HG02943 (cell line): ENCODE measurements around the gene JOSD1.

Experiments used
- ATAC-seq: cut with Tn5 transposase; IDR thresholded peaks from one replicate; pipeline ENCODE4 v1.9.1; 2021; ENCODE audit warnings: mild to moderate bottlenecking, low read depth, moderate library complexity; ENCODE audit not compliant: unreplicated experiment

Gene JOSD1

DNA sequence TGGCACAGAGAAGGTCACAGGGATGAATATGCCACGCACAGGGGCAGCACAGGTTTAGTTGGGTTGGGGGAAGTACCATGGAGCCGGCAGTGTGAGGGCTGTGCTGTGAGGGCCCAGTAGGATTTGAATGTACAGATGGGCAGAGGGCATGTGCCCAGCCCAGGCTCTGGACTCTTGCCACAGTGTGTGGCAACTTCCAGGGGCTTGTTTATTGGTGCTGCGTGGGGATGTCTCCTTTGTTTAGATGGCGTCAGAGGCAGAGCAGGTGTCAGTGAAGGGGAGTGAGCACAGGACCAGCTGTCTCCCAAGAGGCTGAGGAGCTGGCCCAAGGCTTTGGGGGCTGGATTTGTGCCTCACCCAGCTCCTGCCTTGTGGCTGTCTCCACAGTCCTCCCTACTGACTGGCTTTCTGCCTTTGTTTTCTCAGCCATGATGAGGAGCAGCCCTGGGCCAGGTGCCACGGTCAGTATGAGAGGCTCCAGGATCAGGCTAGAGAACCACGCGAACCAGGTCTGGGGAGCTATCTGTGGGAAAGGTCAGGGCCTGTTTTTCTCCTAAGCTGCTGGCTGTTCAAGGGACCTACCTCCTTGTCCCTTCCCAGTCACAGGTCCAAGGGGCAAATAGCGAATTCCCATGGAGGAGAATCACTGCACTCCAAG lies 33.1 kb upstream of the JOSD1 start:
- no peak for ATAC-seq

DNA sequence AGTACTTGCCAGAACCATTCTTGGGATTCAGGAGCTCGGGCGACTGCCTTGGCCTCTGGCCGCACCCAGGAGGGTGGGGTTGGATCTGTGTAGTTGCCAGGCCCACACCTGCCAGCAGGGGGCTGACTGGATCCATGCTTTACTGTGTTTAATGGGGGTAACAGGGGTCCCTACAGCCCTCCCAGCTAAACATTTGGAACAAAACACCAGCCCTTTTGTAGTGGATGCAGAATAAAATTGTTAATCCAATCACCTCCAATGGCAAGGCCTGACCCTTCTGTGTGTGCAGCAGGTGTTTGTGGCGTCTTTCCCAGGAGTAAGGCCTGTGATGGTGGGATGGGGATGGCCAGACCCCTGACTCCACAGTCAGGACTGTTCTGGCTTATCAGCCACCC lies 32.6 kb upstream of the JOSD1 start:
- ATAC-seq: no peak

DNA sequence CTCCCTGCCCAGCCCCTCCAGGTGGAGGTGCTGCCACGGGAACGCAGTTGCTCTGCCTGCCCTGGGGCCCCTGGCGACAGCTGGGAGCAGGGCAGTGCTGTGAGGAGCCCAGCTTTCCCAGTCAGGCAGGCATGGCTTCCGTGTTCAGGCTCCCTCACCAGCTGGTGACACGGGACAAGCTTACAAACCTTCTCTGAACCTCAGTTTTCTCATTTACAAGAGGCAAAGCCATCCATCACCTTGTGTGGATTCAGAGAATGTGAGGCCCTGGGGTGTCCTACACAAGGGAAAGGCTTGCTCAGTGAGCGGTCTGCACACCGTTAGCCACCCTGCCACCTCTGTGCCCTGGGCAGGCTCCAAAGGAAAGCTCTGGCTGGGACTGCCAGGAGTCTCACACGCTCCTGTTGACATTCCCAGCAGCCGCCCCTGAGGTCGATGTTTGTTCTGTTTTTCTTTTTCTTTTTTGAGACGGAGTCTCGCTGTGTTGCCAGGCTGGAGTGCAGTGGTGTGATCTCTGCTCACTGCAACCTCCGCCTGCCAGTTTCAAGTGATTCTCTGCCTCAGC lies 31.6 kb upstream of the JOSD1 start:
- no peak for ATAC-seq

DNA sequence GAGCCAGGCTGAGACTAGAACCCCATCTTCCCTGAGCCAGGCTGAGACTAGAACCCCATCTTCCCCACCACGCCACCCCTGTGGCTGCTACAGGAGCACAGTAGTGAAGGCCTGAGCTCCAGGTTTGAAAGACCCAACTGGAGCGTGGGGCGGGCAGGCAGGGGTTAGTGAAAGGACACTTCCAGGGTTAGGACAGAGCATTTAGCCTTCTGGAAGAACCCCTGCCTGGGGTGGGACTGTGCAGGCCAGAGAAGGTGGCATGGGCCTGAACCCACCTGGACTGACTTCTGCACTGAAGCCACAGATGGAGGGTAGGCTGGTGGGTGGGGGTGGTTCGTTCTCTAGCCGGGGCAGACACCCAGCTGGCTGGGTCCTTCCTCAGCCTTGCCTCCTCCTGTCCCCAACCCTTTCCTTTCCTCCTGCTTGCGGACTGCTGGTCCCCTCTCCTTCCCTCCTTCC lies 31.0 kb upstream of the JOSD1 start:
- no peak for ATAC-seq

GRCh38 chr22:38730411-38730871 lies 29.7 kb upstream of the JOSD1 start:
- ATAC-seq: no peak

- no peak for ATAC-seq
These were observed 29.2 kb upstream of the JOSD1 start for GRCh38 chr22:38729946-38730345.

GRCh38 chr22:38728871-38729796 lies 28.4 kb upstream of the JOSD1 start:
- no peak for ATAC-seq

DNA sequence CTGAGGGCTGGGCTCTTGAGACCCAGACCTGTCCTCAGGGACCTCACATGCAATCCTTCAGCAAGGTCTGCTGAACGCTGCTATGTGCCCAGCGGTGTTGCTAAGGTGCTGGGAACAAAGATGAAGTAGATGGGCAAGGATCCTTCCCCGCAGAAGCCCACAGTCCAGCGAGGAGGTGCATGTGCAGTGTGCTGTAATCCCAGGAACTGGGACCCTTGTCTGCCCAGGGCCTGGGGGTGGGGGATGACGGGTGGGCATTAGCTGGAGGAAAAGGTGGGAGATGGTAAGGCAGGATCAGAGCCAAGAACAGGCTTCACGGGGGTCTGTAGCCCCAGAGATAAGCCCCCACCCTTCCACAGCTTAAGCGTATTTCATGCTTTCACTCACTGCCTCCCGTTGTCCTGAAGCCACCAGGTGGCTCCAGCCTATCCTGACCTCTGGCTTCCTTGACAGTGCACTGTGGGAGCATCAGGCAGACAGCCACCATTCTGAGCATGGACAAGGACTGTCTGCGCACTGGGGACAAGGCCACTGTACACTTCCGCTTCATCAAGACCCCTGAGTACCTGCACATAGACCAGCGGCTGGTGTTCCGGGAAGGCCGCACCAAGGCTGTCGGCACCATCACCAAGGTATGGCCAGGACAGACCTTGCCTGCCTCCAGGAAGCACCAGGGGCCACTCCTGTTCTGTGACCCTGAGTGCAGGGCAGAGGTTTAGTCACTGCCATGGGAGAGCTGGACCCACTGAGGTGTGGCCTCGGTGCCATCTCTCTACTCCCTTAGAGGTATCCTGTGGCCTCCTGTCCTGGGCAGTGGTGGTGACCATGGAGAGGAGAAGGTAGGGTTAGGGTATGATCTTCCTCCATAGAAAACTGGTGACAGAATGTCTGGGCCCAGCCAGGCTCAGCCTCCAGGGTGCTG lies 27.0 kb upstream of the JOSD1 start:
- ATAC-seq: no peak

DNA sequence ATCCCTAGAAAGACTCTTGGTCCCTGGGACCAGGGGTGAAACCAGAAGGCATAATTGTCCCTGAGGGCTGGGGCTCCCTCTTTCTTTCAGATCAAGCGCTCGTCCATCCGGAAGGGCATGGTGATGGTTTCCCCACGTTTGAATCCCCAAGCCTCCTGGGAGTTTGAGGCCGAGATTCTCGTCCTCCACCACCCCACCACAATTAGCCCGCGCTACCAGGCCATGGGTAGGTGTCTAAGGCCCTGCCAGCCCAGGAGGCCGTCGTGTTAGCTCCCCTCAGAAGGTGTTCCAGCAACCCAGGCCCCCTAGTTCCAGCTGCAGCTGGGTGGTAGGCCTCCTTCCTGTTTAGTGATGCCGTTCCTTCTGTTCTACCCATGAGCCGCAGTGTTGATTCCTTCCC lies 26.4 kb upstream of the JOSD1 start:
- no peak for ATAC-seq

GRCh38 chr22:38725900-38726655 lies 25.3 kb upstream of the JOSD1 start:
- ATAC-seq: no peak

DNA sequence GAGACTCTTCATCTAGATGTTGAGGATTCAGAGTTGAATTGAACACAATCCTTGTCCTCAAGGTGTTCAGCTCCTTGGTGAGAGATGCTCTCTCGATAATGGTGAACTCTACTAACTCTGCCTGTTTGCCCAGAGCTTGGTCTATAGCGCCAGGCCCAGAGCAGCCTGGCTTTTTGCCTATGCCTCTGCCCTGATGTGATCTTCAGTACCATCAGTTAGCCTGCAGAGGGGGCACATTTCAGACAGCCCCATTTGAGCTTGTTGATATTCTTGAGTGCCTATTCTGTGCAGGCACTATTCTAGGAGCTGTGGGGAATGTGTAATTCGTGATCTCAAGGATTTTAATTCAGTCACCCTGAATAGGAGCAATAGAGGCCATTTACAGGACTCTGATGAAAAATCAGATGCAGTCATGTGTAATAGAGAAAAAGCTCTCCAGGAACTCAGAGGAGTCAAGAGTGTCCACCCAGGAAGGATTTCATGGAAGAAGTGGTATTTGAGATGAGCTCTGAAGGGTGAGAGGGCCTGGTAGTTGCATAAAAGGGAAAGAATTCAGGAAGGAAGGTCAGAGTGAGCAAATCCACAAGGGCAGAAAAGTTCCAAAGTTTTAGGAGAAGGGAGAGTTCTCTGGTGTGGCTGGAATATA lies 24.3 kb upstream of the JOSD1 start:
- ATAC-seq: no peak

GRCh38 chr22:38724176-38724575 lies 23.4 kb upstream of the JOSD1 start:
- no peak for ATAC-seq

DNA sequence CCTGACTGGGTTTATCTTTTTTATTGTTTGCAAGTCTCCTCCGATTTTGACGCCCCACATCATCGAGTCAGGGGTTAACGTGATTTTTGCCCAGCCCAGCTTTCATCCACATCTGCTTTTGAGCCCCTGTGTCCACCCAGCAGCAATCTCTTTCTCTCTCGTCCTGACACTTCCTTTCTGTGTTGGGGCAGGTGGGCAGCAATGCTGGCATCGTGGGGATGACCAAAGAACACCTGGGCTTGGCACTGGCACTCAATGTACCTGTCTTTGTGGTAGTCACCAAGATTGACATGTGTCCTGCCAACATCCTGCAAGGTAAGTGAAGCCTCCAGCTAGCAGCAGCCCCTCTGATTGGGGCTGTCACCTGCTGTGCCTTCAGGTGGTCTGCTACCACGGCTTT lies 20.8 kb upstream of the JOSD1 start:
- ATAC-seq: no peak

- no peak for ATAC-seq
These were observed 19.6 kb upstream of the JOSD1 start for GRCh38 chr22:38720350-38720749.

DNA sequence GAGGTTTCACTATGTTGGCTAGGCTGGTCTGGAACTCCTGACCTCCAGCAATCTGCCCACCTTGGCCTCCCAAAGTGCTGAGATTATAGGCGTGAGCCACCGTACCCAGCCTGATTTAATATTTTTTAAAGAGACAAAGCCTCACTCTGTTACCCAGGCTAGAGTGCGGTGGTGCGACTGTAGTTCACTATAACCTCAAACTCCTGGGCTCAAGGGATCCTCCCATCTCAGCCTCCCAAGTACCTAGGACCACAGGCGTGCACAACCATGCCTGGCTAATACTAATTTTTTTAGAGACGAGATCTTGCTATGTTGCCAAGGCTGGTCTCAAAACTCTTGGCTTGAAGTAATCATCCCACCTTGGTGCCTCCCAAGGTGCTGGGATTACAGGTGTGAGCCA lies 18.5 kb upstream of the JOSD1 start:
- no peak for ATAC-seq

DNA sequence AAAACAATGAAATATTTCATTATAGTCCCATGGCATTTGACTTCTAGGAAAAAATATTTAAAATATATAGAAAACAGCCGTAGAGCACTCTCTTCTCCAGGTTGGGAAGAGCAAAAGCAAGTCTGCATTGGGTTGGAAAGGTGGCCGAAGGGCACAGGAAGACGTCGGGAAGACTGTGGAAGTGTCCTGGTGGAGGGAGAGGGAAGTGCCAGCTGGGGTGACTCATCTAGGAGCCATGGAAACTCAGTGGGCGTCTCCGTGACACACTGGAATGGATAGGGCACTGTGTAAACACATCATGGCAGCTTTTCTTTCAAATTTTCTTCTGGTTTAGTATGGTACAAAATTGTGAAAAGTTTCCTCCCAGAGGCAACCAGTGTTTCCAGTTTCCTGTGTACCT lies 17.7 kb upstream of the JOSD1 start:
- ATAC-seq: no peak

GRCh38 chr22:38717244-38717643 lies 16.5 kb upstream of the JOSD1 start:
- no peak for ATAC-seq

- no peak for ATAC-seq
These were observed 16.1 kb upstream of the JOSD1 start for GRCh38 chr22:38716826-38717225.

DNA sequence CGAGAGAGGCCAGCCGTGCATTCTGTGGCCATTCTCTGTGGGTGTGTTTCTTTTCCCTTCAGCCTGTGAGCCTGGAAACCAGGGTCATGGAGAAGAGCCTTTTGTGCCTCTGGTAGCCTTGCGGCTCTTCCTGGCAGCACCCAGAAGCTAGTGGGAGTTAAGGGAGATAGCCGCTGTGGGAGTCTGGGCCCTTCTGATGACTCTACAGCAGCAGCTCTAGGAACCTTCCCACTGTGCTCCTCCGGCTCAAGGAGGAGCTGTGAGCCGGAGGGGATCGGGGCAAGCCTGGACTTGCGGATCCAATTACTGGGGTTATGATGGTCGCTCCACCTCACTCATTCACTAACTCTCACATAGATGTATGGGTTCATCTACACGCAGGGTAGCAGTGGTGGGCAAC lies 15.5 kb upstream of the JOSD1 start:
- no peak for ATAC-seq
